Measurements from ENCODE around the gene PARP4.
"Not testable (repeated sequence)": the region's sequence is repeated elsewhere in the genome, so short reads cannot be mapped to it uniquely, and the experiment has no call there.

PARP4 gene

GRCh38 chr13:24396821-24397220, 115.8 kb downstream of the PARP4 start:
- no peaks in the 10 kb centered on the region for H3K27me3 ChIP-seq
- TF ChIP-seq Cebpa-rat (IDR thresholded peaks at IDR 0.05): no peak
- no peak overlapping the region for H3K4me3 ChIP-seq
- H3K4me1 ChIP-seq: no peaks in the 10 kb centered on the region
- H3K4me2 ChIP-seq: no peak overlapping the region
- H3K27ac ChIP-seq: no peak overlapping the region
- H3K36me3 ChIP-seq: no peaks in the 10 kb centered on the region
- peaks cover 18% of the 10 kb centered on the region for H3K9me3 ChIP-seq
- no peaks in the 10 kb centered on the region for H4K20me1 ChIP-seq
- no peak overlapping the region for H3K9ac ChIP-seq

GRCh38 chr13:24392972-24393371, 119.6 kb downstream of the PARP4 start:
- Histone ChIP-seq H4K20me1 (no peaks in the 10 kb centered on the region), H3K27me3 (no peaks in the 10 kb centered on the region), H3K4me1 (no peaks in the 10 kb centered on the region), H3K9ac (no peak overlapping the region), H3K36me3 (no peaks in the 10 kb centered on the region), H3K4me3 (no peak overlapping the region), H3K27ac (no peak overlapping the region), H3K4me2 (no peak overlapping the region), H3K9me3 (peaks cover 18% of the 10 kb centered on the region)
- TF ChIP-seq Cebpa-rat (IDR thresholded peaks at IDR 0.05): no peak

- not testable (repeated sequence) for H3K9ac ChIP-seq, H3K27me3 ChIP-seq, H3K4me3 ChIP-seq, H3K4me2 ChIP-seq, H3K4me1 ChIP-seq, H3K36me3 ChIP-seq, H3K27ac ChIP-seq, H4K20me1 ChIP-seq
- H3K9me3 ChIP-seq: peaks cover 17% of the 10 kb centered on the region
Observed at GRCh38 chr13:24391771-24392683, 120.6 kb downstream of the PARP4 start.

GRCh38 chr13:24390795-24391194, 121.8 kb downstream of the PARP4 start:
- H3K4me2 ChIP-seq, H3K27ac ChIP-seq, H3K4me1 ChIP-seq, H3K9ac ChIP-seq, H3K4me3 ChIP-seq, H4K20me1 ChIP-seq, H3K36me3 ChIP-seq, H3K27me3 ChIP-seq, H3K9me3 ChIP-seq: not testable (repeated sequence)

GRCh38 chr13:24389506-24389905, 123.1 kb downstream of the PARP4 start:
- Histone ChIP-seq H3K27ac (no peak overlapping the region), H3K9ac (no peak overlapping the region), H3K4me2 (no peak overlapping the region), H3K9me3 (no peaks in the 10 kb centered on the region), H3K36me3 (no peaks in the 10 kb centered on the region), H3K4me1 (no peaks in the 10 kb centered on the region), H3K4me3 (no peak overlapping the region), H3K27me3 (no peaks in the 10 kb centered on the region), H4K20me1 (no peaks in the 10 kb centered on the region)
- no peak for TF ChIP-seq Cebpa-rat (IDR thresholded peaks at IDR 0.05)

GRCh38 chr13:24388743-24389142, 123.8 kb downstream of the PARP4 start:
- H3K27me3 ChIP-seq, H3K27ac ChIP-seq, H3K4me2 ChIP-seq, H4K20me1 ChIP-seq, H3K4me1 ChIP-seq, H3K4me3 ChIP-seq, H3K9me3 ChIP-seq, H3K36me3 ChIP-seq, H3K9ac ChIP-seq: not testable (repeated sequence)

- Histone ChIP-seq H3K4me2 (no peak overlapping the region), H3K27ac (no peak overlapping the region), H3K4me1 (no peaks in the 10 kb centered on the region), H3K9me3 (no peaks in the 10 kb centered on the region), H4K20me1 (no peaks in the 10 kb centered on the region), H3K4me3 (no peak overlapping the region), H3K36me3 (no peaks in the 10 kb centered on the region), H3K27me3 (no peaks in the 10 kb centered on the region), H3K9ac (no peak overlapping the region)
- TF ChIP-seq Cebpa-rat (IDR thresholded peaks at IDR 0.05): no peak
Observed at GRCh38 chr13:24386816-24387708, 125.5 kb downstream of the PARP4 start.

- TF ChIP-seq Cebpa-rat (IDR thresholded peaks at IDR 0.05): no peak
Observed at GRCh38 chr13:24385902-24386301, 126.7 kb downstream of the PARP4 start.

GRCh38 chr13:24384946-24385345, 127.6 kb downstream of the PARP4 start:
- H3K9ac ChIP-seq, H4K20me1 ChIP-seq: not testable (repeated sequence)

More at GRCh38 chr13:24385902-24386301, 126.7 kb downstream of the PARP4 start:
- Histone ChIP-seq H3K9me3 (no peaks in the 10 kb centered on the region), H3K36me3 (no peaks in the 10 kb centered on the region), H3K4me1 (no peaks in the 10 kb centered on the region), H3K9ac (no peak overlapping the region), H3K27me3 (no peaks in the 10 kb centered on the region), H3K27ac (no peak overlapping the region), H4K20me1 (no peaks in the 10 kb centered on the region), H3K4me3 (no peak overlapping the region), H3K4me2 (no peak overlapping the region)

GRCh38 chr13:24384091-24384490, 128.5 kb downstream of the PARP4 start:
- H3K9ac ChIP-seq, H3K27me3 ChIP-seq, H3K4me1 ChIP-seq, H3K4me3 ChIP-seq, H3K4me2 ChIP-seq, H3K9me3 ChIP-seq, H3K27ac ChIP-seq, H4K20me1 ChIP-seq, H3K36me3 ChIP-seq: not testable (repeated sequence)

More at GRCh38 chr13:24384946-24385345, 127.6 kb downstream of the PARP4 start:
- not testable (repeated sequence) for H3K9me3 ChIP-seq, H3K27ac ChIP-seq, H3K27me3 ChIP-seq, H3K4me1 ChIP-seq, H3K4me2 ChIP-seq, H3K36me3 ChIP-seq, H3K4me3 ChIP-seq
